HCT116 (cell line): Measurements from ENCODE around the gene GOLT1A.

Experiments used
- EZH2 ChIP-seq: fragments of 200-600 bp; sonication (generic); IDR thresholded peaks from 2 replicates; pipeline ENCODE4 v1.6.1; 2017; ENCODE audit warnings: antibody characterized with exemption, mixed run types
- TF ChIP-seq, protein P1 (sequence below), 3 experiments: fragments of 200-600 bp in 1 of 3; sonication (generic) in 1 of 3; IDR thresholded peaks in 2 of 3; conservative IDR thresholded peaks in 1 of 3; 2 replicates each; pipeline ENCODE4 v1.5.1; 2012 to 2017; ENCODE audit warnings: low read depth in 2 of 3, low read length in 2 of 3, antibody characterized with exemption in 1 of 3, borderline replicate concordance in 1 of 3, control low read depth in 1 of 3, mild to moderate bottlenecking in 1 of 3, mixed read lengths in 1 of 3, mixed run types in 1 of 3, moderate library complexity in 1 of 3; ENCODE audit not compliant: insufficient read depth in 1 of 3

DNA sequence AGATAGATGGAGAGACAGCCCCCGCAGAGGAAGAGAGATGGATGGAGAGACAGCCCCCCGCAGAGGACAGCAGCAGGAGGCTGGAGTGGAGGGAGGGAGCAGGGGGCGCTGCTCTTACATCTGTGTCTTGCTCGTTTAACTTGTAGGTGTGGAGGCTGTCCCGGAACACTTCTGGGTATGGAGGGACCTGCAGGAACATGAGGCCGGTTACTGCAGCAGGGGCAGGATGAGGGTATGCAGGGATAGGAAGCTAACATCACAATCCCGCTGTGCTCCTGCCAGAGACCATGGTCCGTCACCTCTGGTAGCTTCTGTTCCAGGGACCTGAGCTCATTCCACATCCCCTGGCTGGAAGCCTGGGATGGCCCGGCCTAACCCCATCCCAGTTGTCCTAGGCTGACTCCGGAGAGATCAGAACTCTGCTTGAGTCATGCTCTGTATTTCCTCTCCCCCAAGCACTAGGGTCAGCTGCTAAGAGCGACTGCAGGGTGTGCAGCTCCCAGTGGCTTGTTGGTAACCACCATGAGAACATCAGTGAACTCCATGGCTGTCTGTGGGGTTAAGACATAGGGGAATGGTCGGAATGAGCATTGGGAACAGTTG is 36.7 kb upstream of the GOLT1A start:
- TF ChIP-seq, protein P1, sequence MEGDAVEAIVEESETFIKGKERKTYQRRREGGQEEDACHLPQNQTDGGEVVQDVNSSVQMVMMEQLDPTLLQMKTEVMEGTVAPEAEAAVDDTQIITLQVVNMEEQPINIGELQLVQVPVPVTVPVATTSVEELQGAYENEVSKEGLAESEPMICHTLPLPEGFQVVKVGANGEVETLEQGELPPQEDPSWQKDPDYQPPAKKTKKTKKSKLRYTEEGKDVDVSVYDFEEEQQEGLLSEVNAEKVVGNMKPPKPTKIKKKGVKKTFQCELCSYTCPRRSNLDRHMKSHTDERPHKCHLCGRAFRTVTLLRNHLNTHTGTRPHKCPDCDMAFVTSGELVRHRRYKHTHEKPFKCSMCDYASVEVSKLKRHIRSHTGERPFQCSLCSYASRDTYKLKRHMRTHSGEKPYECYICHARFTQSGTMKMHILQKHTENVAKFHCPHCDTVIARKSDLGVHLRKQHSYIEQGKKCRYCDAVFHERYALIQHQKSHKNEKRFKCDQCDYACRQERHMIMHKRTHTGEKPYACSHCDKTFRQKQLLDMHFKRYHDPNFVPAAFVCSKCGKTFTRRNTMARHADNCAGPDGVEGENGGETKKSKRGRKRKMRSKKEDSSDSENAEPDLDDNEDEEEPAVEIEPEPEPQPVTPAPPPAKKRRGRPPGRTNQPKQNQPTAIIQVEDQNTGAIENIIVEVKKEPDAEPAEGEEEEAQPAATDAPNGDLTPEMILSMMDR (IDR thresholded peaks at IDR 0.05 in 2 of 3, conservative IDR thresholded peaks at IDR 0.05 in 1 of 3; ENCODE audit: borderline replicate concordance in 1 of 3, insufficient read depth in 1 of 3, low read depth in 2 of 3, low read length in 2 of 3): no peak
- TF ChIP-seq EZH2: no peak
